Testis (tissue), 3 donors: ENCODE results near the gene RNF220. TPM values are rescaled to one million over a fixed set of nuclear protein-coding genes. Genes with fewer than 3 reads are reported as not detected.
A peak's percentile ranks its signal among the peaks of the same experiment; 100 is the strongest.

Source experiments
- DNase-seq: peaks from one replicate; pipeline ENCODE4 v3.0.0-alpha.2; 2019
- H3K27ac ChIP-seq, 2 donors: fragments of 200-600 bp; sonication (generic); one replicate each; pipeline ENCODE4 v1.5.1; 2019
- H3K27me3 ChIP-seq: fragments of 200-600 bp; sonication (generic); one replicate; pipeline ENCODE4 v1.5.1; 2019
- H3K36me3 ChIP-seq: fragments of 200-600 bp; sonication (generic); one replicate; pipeline ENCODE4 v1.5.1; 2017; ENCODE audit warnings: low read depth; ENCODE audit errors: missing control alignments
- H3K4me1 ChIP-seq: fragments of 200-600 bp; sonication (generic); one replicate; pipeline ENCODE4 v1.5.1; 2019
- H3K4me3 ChIP-seq, 2 donors: fragments of 200-600 bp; sonication (generic); one replicate each; pipeline ENCODE4 v1.5.1; 2017 to 2019
- H3K9me3 ChIP-seq: fragments of 200-600 bp; sonication (generic); one replicate; pipeline ENCODE4 v1.5.1; 2017
- POLR2A ChIP-seq: fragments of 450-650 bp; IDR thresholded peaks from one replicate; pipeline ENCODE4 v1.6.1; 2017; ENCODE audit warnings: antibody characterized with exemption, mild to moderate bottlenecking, moderate library complexity
- WGBS, 2 donors: methylation state at CpG; one replicate each; pipeline ENCODE4 v1.1.5; 2018; 5-methylcytosine and 5-hydroxymethylcytosine counted together
- intact Hi-C: fragments of 100-400 bp; cut with DNase I; formaldehyde crosslinking; loops from one replicate; pipeline ENCODE4 v1.15.1; 2023; ENCODE audit warnings: low total_unique reads
- polyA plus RNA-seq: library from polyadenylated mRNA; stranded (reverse); fragments of 350-450 nt; fragmentation: Illumina TruSeq; extraction: RNeasy Lipid Tissue Mini Kit (QIAGEN cat#74804); gene quantifications from one replicate; pipeline ENCODE4 v1.2.3, GENCODE V29; 2014; ENCODE audit warnings: low read depth, low replicate concordance; ENCODE audit not compliant: insufficient read depth
- total RNA-seq, 2 donors: library from RNA; depleted of rRNA; stranded (reverse); fragments of >200 nt; gene quantifications; one replicate each; pipeline ENCODE4 v1.2.3, GENCODE V29; 2016
- TF ChIP-seq, protein P1 (sequence below), 3 experiments: fragments of 450-650 bp in 2 of 3; fragments of 200-600 bp in 1 of 3; sonication (generic) in 1 of 3; IDR thresholded peaks; one replicate each; pipeline ENCODE4 v1.5.1; 2016 to 2019; ENCODE audit warnings: antibody characterized with exemption in 3 of 3, mild to moderate bottlenecking in 2 of 3, moderate library complexity in 1 of 3

The RNF220 gene
- total and polyA plus RNA-seq, 3 donors from 2014 or later: 99.3 to 148 (median 126) TPM

DNA sequence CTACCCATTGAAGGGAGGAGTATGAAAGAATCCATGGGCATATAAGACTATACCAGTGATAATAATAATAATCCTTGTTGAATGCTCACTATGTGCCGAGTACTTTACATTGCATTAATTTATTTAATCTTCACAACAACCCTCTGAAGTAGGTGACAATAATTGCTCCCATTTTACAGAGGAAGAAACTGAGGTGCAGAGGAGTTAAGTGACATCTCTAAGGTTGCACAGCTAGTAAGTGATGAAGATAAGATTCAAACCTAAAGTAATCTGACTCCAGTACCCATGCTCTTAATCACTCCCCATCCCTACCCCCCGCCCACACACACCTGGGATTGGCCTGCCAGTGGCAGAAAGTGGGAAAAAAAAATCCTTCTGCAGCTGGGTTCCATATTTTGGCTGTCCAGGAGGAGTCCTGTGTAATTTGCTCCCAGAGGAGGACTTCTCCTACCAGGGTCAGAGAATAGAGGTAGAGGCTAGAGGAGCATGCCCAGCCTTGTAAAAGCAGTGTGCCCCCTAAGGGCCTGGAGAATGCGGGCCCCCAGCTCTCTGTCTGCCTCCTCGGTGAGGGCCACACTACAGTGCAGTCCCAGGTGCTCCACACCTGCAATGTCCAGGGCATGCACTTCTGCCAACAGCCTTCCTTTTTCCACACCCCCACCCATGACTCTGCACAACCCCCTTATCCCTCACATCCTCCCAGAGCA lies 211.4 kb downstream of the RNF220 start:
- Histone ChIP-seq H3K27ac (no peak overlapping the region), H3K27me3 (no peaks in the 10 kb centered on the region), H3K36me3 (no peaks in the 10 kb centered on the region), H3K9me3 (no peaks in the 10 kb centered on the region), H3K4me1 (peaks cover 7% of the 10 kb centered on the region), H3K4me3 (peak overlapping the region; percentile 24 to 27)
- no peak for TF ChIP-seq POLR2A
- TF ChIP-seq, protein P1, sequence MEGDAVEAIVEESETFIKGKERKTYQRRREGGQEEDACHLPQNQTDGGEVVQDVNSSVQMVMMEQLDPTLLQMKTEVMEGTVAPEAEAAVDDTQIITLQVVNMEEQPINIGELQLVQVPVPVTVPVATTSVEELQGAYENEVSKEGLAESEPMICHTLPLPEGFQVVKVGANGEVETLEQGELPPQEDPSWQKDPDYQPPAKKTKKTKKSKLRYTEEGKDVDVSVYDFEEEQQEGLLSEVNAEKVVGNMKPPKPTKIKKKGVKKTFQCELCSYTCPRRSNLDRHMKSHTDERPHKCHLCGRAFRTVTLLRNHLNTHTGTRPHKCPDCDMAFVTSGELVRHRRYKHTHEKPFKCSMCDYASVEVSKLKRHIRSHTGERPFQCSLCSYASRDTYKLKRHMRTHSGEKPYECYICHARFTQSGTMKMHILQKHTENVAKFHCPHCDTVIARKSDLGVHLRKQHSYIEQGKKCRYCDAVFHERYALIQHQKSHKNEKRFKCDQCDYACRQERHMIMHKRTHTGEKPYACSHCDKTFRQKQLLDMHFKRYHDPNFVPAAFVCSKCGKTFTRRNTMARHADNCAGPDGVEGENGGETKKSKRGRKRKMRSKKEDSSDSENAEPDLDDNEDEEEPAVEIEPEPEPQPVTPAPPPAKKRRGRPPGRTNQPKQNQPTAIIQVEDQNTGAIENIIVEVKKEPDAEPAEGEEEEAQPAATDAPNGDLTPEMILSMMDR (IDR thresholded peaks at IDR 0.05): no peak
- DNase-seq: no peak
- intact Hi-C loops: no loop called here
- WGBS, 2 donors: 58 to 65% methylated on average over 4 of the region's 4 CpGs

DNA sequence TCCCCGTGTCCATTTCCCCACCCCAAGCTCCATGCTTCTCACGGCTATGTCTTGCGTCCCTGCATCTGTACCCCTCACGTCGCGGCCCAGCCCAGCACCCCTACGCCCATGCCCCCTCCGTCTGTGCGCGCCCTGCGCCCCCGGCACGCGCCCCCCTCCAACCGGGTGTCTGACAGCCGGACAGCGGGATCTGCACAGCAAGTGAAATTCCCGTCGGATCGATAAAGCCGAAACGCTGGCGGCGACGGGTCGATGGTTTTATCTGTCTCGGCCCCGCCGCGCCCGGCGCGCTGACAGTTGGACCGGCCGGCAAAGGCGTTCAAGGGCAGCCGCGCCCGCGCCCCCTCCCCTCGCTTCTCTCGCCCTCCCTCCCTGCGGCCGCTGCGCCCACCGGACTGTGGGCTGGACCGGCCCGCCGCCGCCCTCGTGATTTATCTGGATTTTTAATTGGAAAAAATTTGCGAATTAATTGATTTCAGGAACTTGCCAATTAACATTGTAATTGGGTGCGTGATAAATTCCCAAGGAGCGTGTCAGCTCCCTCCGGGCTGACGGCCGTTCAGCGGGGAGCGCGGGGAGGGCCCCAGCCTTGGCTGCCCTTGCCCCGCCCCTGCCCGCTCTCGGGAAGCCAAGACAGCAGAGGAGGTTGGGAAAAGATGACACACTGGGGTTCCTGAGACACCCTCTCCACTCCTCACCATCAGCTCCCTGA lies 212.1 kb downstream of the RNF220 start:
- peak overlapping the region; percentile 24 to 27 for H3K4me3 ChIP-seq
- H3K36me3 ChIP-seq: no peaks in the 10 kb centered on the region
- DNase-seq: no peak
- H3K9me3 ChIP-seq: no peaks in the 10 kb centered on the region
- intact Hi-C loops: no loop called here
- H3K27me3 ChIP-seq: no peaks in the 10 kb centered on the region
- peaks cover 7% of the 10 kb centered on the region for H3K4me1 ChIP-seq
- no peak for TF ChIP-seq POLR2A
- TF ChIP-seq, protein P1 (IDR thresholded peaks at IDR 0.05): no peak
- no peak overlapping the region for H3K27ac ChIP-seq
- WGBS, 2 donors: 7 to 8% methylated on average over 47 to 63 of the region's 63 CpGs

DNA sequence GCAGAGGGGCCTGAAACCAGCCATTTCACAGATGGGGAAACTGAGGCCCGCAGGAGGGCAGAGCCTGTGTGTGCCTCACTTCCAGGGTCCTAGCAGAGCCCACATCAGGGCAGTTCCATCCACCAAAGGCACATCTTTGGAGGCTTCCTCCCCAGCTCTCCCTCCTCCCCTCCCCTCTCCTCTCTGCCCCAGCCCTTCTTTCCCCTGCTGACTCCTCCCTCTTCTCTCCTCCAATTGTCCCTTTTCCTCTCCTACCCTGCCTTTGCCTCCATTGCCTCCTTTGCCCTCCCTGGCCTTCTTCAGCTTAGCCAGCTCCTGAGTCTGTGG lies 212.6 kb downstream of the RNF220 start:
- H3K36me3 ChIP-seq: no peaks in the 10 kb centered on the region
- DNase-seq: no peak
- H3K9me3 ChIP-seq: no peaks in the 10 kb centered on the region
- 33 to 72% methylated on average over 1 of the region's 1 CpG for WGBS, 2 donors
- TF ChIP-seq, protein P1 (IDR thresholded peaks at IDR 0.05): no peak
- no peak for TF ChIP-seq POLR2A
- H3K27me3 ChIP-seq: no peaks in the 10 kb centered on the region
- H3K27ac ChIP-seq: no peak overlapping the region
- H3K4me1 ChIP-seq: peaks cover 7% of the 10 kb centered on the region
- no peak overlapping the region for H3K4me3 ChIP-seq
- intact Hi-C loops: no loop called here

DNA sequence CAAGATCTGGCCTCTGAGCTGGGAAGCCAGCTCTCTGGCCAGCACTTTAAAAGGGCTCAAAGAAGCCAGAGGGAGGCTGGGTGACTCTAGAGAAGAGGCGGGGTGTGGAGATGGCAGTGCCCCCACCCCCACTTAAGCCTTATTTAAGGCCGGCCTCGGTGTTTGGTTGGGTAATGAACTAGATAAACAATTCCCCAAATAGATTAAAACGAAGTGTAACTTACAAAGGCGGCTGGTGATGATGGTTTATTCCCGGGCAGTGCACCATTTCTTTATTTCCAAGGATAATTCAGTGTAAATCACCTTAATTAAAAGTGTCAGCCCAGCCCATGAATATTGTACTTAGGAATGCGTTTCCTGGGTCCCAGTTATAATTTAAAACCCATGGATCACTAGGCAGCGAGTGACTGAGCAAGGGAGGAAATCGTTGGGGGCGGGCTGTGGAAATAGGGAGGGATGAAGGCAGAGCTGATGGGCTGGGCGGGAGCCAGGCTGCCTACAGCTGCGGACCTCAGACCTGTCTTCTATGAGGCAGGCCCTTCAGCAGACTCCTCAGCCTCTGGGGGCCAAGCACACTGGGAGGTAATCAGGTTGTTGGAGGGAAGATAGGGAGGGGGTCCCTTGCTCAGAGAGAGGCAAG lies 214.3 kb downstream of the RNF220 start:
- Histone ChIP-seq H3K4me1 (peaks cover 7% of the 10 kb centered on the region), H3K4me3 (no peak overlapping the region), H3K27ac (no peak overlapping the region), H3K9me3 (no peaks in the 10 kb centered on the region), H3K27me3 (no peaks in the 10 kb centered on the region), H3K36me3 (no peaks in the 10 kb centered on the region)
- DNase-seq: no peak
- 70 to 72% methylated on average over 12 of the region's 12 CpGs for WGBS, 2 donors
- intact Hi-C loops: no loop called here
- TF ChIP-seq, protein P1 (IDR thresholded peaks at IDR 0.05): no peak
- no peak for TF ChIP-seq POLR2A
